ENCODE data around the gene SRRM4. TPM values are rescaled to one million over a fixed set of nuclear protein-coding genes. Genes with fewer than 3 reads are reported as not detected.

Gene SRRM4
- total RNA-seq, result not detected in 2 replicates

DNA sequence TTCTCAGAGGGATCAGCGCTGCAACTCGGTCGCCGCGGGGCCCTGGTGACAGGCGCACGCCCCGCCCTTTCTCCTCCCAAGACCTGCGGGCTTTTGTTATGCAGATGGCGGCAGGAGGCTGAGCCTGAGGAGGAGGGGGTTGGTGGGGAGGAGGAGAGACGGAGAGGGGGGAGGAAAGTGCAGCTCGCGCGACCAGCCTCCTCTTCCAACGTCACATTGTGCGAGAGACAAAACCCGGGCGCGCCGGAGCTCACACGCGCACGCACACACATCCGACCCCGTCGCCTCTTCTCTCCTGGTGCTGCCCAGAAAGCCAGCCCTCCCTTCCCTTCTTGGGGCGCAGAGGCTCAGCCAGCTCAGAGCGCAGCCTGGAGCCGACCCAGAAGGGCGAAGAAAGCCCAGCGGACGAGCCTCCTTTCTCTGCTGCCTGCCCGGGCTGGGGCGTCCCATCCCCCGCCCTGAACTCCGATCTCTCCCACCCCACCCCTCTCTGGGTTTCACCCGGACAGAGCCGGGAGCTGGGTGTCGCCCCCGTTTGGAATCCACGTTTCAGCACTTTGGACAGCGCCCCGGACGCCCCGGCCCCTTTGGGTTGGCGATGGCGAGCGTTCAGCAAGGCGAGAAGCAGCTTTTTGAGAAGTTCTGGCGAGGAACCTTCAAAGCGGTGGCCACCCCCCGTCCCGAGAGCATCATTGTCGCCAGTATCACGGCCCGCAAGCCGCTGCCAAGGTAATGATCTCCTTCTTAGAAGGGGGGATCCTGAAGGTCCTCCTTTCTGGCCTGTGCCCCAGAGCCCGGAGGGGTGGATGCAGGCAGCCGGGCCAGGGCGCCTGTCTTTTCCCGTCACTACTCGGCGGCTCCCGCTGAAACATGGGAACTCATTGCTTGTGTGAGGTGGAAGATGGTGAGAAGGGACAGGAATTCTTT is at the start of gene SRRM4:
Gene SRRM4 (plus strand): TSS at position 257 of the 927 bp plus-strand sequence. CDS start 342 bp downstream, at position 599.
- Mint-ChIP-seq H3K4me3 (ENCODE audit: low read depth) (no peak within 1 kb of the TSS), H3K27me3 (ENCODE audit: low read depth) (peaks cover 18% of the 10 kb centered on the region), H3K9me3 (no peaks in the 10 kb centered on the region), H3K4me1 (ENCODE audit: low read depth) (no peaks in the 10 kb centered on the region), H3K27ac (no peak within 1 kb of the TSS), H3K36me3 (ENCODE audit: low read depth) (no peaks in the 10 kb centered on the region)
- DNase-seq (ENCODE audit: low spot score), result peak; percentile 9
- intact Hi-C loops (cut with micrococcal nuclease), result no loop called here

- no peak overlapping the region for H3K27ac Mint-ChIP-seq
- intact Hi-C loops (cut with micrococcal nuclease), result no loop called here
Observed at GRCh38 chr12:118946256-118946655, 35.1 kb upstream of the SRRM4 start.

GRCh38 chr12:118958520-118958919 is 22.8 kb upstream of the SRRM4 start:
- no peak for DNase-seq (ENCODE audit: low spot score)
- Mint-ChIP-seq H3K4me3 (ENCODE audit: low read depth) (no peak overlapping the region), H3K27me3 (ENCODE audit: low read depth) (no peaks in the 10 kb centered on the region), H3K4me1 (ENCODE audit: low read depth) (no peaks in the 10 kb centered on the region), H3K36me3 (ENCODE audit: low read depth) (no peaks in the 10 kb centered on the region), H3K27ac (no peak overlapping the region), H3K9me3 (peaks cover 3% of the 10 kb centered on the region)
- intact Hi-C loops (cut with micrococcal nuclease), result no loop called here

More at GRCh38 chr12:118946256-118946655, 35.1 kb upstream of the SRRM4 start:
- Mint-ChIP-seq H3K4me1 (ENCODE audit: low read depth) (no peaks in the 10 kb centered on the region), H3K4me3 (ENCODE audit: low read depth) (no peak overlapping the region), H3K36me3 (ENCODE audit: low read depth) (no peaks in the 10 kb centered on the region), H3K9me3 (no peaks in the 10 kb centered on the region), H3K27me3 (ENCODE audit: low read depth) (no peaks in the 10 kb centered on the region)
- DNase-seq (ENCODE audit: low spot score), result no peak

DNA sequence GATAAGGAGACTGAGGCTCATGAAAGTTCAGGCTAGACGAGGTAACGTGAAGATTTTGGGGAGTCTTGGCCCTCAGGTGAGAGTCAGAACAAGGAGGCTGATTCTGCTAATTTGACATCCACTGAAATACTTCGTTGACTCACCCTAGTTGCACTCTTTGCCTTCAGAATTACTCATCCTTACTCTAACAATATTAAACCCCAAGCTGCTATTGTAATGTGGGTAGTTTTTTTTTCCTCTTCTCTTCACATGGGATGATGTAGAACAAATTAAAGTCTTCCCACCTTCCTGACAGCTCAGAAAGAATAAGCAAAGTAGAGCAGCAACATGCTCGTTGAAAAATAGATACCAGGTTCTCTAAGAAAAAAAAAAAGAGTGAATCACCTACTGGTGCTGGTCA is 22.0 kb upstream of the SRRM4 start:
- no peak for DNase-seq (ENCODE audit: low spot score)
- Mint-ChIP-seq H3K36me3 (ENCODE audit: low read depth) (no peaks in the 10 kb centered on the region), H3K4me1 (ENCODE audit: low read depth) (no peaks in the 10 kb centered on the region), H3K27me3 (ENCODE audit: low read depth) (no peaks in the 10 kb centered on the region), H3K27ac (no peak overlapping the region), H3K9me3 (peaks cover 6% of the 10 kb centered on the region), H3K4me3 (ENCODE audit: low read depth) (no peak overlapping the region)
- intact Hi-C loops (cut with micrococcal nuclease), result no loop called here

DNA sequence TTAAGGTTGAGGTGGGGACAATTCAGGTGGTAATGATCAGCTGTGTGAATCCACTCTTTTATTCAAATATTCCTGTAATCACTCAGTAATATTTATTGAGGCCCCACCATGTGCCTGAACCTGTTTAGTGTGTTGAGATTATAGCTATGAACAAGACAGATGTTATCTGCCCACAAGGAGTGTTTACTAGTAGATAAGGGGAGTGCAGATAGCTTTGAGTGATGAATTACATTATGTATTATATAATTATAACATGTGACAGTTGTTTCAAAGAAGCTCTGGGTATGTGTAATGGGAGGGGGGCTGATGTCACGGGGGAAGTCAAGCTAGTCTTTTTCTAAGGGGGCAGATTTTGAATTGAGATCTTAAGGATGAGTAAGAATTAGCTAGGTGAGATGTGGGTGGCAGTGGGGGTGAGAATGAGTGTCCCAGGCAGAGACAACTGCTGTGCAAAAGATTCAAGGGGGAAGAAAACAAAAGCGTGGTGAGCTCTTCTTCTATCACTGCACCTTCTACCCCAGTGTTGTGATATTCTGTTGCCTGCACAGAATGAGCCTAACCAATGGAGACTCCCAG is 21.3 kb upstream of the SRRM4 start:
- no peaks in the 10 kb centered on the region for H3K36me3 Mint-ChIP-seq (ENCODE audit: low read depth)
- no peak for DNase-seq (ENCODE audit: low spot score)
- H3K27me3 Mint-ChIP-seq (ENCODE audit: low read depth), result no peaks in the 10 kb centered on the region
- no peak overlapping the region for H3K27ac Mint-ChIP-seq
- peaks cover 5% of the 10 kb centered on the region for H3K9me3 Mint-ChIP-seq
- no peak overlapping the region for H3K4me3 Mint-ChIP-seq (ENCODE audit: low read depth)
- intact Hi-C loops (cut with micrococcal nuclease), result no loop called here
- no peaks in the 10 kb centered on the region for H3K4me1 Mint-ChIP-seq (ENCODE audit: low read depth)

GRCh38 chr12:118960865-118961264 is 20.5 kb upstream of the SRRM4 start:
- Mint-ChIP-seq H3K9me3 (peaks cover 5% of the 10 kb centered on the region), H3K27ac (no peak overlapping the region), H3K27me3 (ENCODE audit: low read depth) (no peaks in the 10 kb centered on the region), H3K4me3 (ENCODE audit: low read depth) (no peak overlapping the region), H3K36me3 (ENCODE audit: low read depth) (no peaks in the 10 kb centered on the region), H3K4me1 (ENCODE audit: low read depth) (no peaks in the 10 kb centered on the region)
- DNase-seq (ENCODE audit: low spot score), result no peak
- intact Hi-C loops (cut with micrococcal nuclease), result no loop called here

DNA sequence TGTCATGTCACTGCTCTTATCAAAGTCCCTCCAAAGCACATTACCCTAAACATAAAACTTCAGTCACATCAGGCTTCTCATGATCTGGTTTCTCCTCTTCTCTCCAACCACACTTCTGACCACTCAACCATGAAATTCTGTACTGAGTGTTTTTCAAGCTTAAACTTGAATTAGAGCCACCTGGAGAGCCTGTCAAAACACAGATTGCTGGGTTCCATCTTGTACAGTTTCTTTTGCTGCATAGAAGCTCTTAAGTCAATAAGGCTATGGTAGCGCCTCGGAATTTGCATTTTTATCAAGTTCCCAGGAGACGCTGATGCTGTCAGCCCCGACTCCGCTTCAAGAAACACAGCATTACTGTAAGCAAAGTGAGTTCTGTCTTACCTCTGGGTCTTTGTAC is 16.4 kb upstream of the SRRM4 start:
- no peak overlapping the region for H3K4me3 Mint-ChIP-seq (ENCODE audit: low read depth)
- peaks cover 21% of the 10 kb centered on the region for H3K9me3 Mint-ChIP-seq
- no peaks in the 10 kb centered on the region for H3K4me1 Mint-ChIP-seq (ENCODE audit: low read depth)
- H3K27ac Mint-ChIP-seq, result no peak overlapping the region
- intact Hi-C loops (cut with micrococcal nuclease), result no loop called here
- no peak for DNase-seq (ENCODE audit: low spot score)
- H3K36me3 Mint-ChIP-seq (ENCODE audit: low read depth), result no peaks in the 10 kb centered on the region
- no peaks in the 10 kb centered on the region for H3K27me3 Mint-ChIP-seq (ENCODE audit: low read depth)

- Mint-ChIP-seq H3K4me1 (ENCODE audit: low read depth) (no peaks in the 10 kb centered on the region), H3K36me3 (ENCODE audit: low read depth) (no peaks in the 10 kb centered on the region), H3K27ac (no peak overlapping the region), H3K27me3 (ENCODE audit: low read depth) (no peaks in the 10 kb centered on the region), H3K9me3 (peaks cover 16% of the 10 kb centered on the region), H3K4me3 (ENCODE audit: low read depth) (no peak overlapping the region)
- intact Hi-C loops (cut with micrococcal nuclease), result no loop called here
- no peak for DNase-seq (ENCODE audit: low spot score)
Observed at GRCh38 chr12:118970856-118971255, 10.5 kb upstream of the SRRM4 start.

- intact Hi-C loops (cut with micrococcal nuclease), result no loop called here
- no peaks in the 10 kb centered on the region for H3K4me1 Mint-ChIP-seq (ENCODE audit: low read depth)
- H3K4me3 Mint-ChIP-seq (ENCODE audit: low read depth), result no peak overlapping the region
- no peaks in the 10 kb centered on the region for H3K36me3 Mint-ChIP-seq (ENCODE audit: low read depth)
- no peak for DNase-seq (ENCODE audit: low spot score)
- H3K27me3 Mint-ChIP-seq (ENCODE audit: low read depth), result no peaks in the 10 kb centered on the region
- no peak overlapping the region for H3K27ac Mint-ChIP-seq
- peaks cover 8% of the 10 kb centered on the region for H3K9me3 Mint-ChIP-seq
Observed at GRCh38 chr12:118972982-118973381, 8.4 kb upstream of the SRRM4 start.

DNA sequence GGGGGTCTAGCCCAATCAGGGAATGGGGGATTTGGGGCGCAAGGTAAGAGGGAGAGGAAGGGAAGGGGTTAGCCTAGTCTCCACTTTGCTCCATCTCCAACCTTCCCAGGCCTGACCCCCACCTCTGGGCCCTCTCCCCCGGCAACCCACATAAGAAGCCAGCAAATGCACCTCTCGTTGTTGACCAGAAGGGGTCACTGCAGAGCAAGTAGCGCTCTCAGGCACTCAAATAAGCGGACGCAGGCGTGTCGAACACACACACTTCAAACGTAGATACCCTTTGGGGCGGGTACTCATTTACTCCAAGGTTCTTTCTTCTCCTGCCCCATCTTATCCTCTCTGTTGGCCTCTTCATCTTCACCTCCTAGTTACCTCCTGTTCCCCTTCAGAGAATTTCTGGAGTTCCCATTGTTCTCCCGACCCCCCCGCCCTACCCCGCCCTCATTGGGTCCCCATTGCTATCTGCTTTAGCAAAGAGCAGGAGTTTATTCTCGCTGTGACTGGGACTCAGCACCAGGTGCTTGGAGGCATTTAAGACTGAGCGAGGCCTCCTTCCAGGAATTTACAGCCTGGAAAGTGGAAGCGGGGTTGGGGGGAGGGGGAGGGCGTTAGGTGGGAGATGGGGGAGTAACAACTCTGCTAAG is 1.5 kb upstream of the SRRM4 start:
- H3K4me1 Mint-ChIP-seq (ENCODE audit: low read depth), result no peaks in the 10 kb centered on the region
- DNase-seq (ENCODE audit: low spot score), result peak; percentile 11

DNA sequence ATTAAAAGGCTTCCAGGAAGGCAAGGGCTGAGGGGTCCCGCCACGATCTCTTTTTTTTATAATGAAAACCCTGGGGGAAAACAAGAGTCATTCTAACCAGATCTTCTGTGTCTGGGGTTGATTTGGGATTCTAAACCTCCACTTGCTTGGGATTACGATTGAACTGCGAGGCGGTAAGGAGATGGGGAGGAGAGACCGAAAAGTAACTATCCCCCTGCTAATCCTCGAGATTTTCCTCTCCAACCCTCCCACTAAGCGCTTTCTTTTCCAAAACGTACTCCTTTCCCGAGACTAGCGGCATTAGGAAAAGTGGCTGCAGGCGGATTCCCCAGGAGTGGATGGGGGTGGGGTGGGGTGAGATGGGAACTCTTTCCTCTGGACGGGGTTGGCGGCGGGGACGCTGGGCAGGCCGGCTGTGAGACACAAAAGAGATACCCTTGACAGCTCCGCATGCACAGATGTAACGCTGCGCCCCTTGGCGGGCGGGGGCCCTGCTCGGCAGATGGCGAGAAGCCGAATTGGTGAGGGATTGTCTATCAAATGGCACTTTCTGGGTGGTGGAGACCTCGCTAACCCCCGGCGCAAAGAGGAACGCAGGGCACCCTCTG is 830 bp upstream of the SRRM4 start:
- Mint-ChIP-seq H3K27me3 (ENCODE audit: low read depth) (peaks cover 18% of the 10 kb centered on the region), H3K4me1 (ENCODE audit: low read depth) (no peaks in the 10 kb centered on the region), H3K9me3 (no peaks in the 10 kb centered on the region), H3K4me3 (ENCODE audit: low read depth) (no peak overlapping the region), H3K27ac (no peak overlapping the region), H3K36me3 (ENCODE audit: low read depth) (no peaks in the 10 kb centered on the region)
- intact Hi-C loops (cut with micrococcal nuclease), result no loop called here
- DNase-seq (ENCODE audit: low spot score), result no peak

More for the DNA sequence above, 1.5 kb upstream of the SRRM4 start:
- Mint-ChIP-seq H3K27ac (no peak overlapping the region), H3K9me3 (no peaks in the 10 kb centered on the region), H3K27me3 (ENCODE audit: low read depth) (peaks cover 18% of the 10 kb centered on the region), H3K36me3 (ENCODE audit: low read depth) (no peaks in the 10 kb centered on the region), H3K4me3 (ENCODE audit: low read depth) (no peak overlapping the region)
- intact Hi-C loops (cut with micrococcal nuclease), result loop anchor here (5.0 kb wide), 1 partner anchor 432 kb away; no protein-coding TSS in a partner anchor

DNA sequence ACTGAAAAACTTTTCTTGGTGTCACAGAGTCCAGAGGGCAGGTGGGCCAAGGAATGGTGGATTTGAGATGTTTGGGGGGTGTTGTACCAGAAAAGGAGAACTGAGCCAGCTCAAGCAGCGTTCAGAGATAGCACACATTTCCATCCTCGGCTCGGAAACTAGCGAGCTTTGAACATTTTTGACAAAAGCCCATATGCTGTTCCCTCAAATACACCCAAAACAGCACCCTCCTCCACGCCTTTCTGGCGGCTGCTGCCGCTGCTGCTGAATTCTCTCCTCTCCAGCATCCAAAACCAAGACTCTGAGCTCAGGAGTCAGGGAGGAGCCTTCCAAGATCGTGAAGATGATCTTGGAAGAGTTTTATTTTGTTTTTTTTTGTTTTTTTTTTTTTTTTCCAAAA is 961 bp downstream of the SRRM4 start:
- Mint-ChIP-seq H3K9me3 (no peaks in the 10 kb centered on the region), H3K4me1 (ENCODE audit: low read depth) (no peaks in the 10 kb centered on the region), H3K4me3 (ENCODE audit: low read depth) (no peak overlapping the region), H3K27me3 (ENCODE audit: low read depth) (peaks cover 18% of the 10 kb centered on the region), H3K27ac (no peak overlapping the region), H3K36me3 (ENCODE audit: low read depth) (no peaks in the 10 kb centered on the region)
- intact Hi-C loops (cut with micrococcal nuclease), result no loop called here
- DNase-seq (ENCODE audit: low spot score), result no peak
